DMS153 (cell line): Measurements from ENCODE around the gene ALPK3.

Source experiments
- DNase-seq: peaks from one replicate; lab custom pipeline; 2025; lab: John Stamatoyannopoulos, UW

The ALPK3 gene

GRCh38 chr15:84816694-84817465 lies at the start of gene ALPK3:
Gene ALPK3, plus strand, starts transcription at chr15:84817356. Its CDS starts 97 bp downstream, at chr15:84817453.
- no peak for DNase-seq

- no peak for DNase-seq
Observed at GRCh38 chr15:84772031-84772430, 45.1 kb upstream of the ALPK3 start.

- DNase-seq = no peak
Observed at GRCh38 chr15:84772467-84772866, 44.7 kb upstream of the ALPK3 start.

- no peak for DNase-seq
Observed at GRCh38 chr15:84773716-84774115, 43.4 kb upstream of the ALPK3 start.

- DNase-seq = no peak
Observed at GRCh38 chr15:84775867-84776449, 41.2 kb upstream of the ALPK3 start.

- no peak for DNase-seq
Observed at GRCh38 chr15:84778194-84778593, 39.0 kb upstream of the ALPK3 start.

GRCh38 chr15:84780492-84780891 lies 36.7 kb upstream of the ALPK3 start:
- DNase-seq = no peak

- no peak for DNase-seq
Observed at GRCh38 chr15:84781495-84781894, 35.7 kb upstream of the ALPK3 start.

- no peak for DNase-seq
Observed at GRCh38 chr15:84782346-84782745, 34.8 kb upstream of the ALPK3 start.

GRCh38 chr15:84783493-84784251 lies 33.5 kb upstream of the ALPK3 start:
- DNase-seq = no peak

- no peak for DNase-seq
Observed at GRCh38 chr15:84784262-84784661, 32.9 kb upstream of the ALPK3 start.

- DNase-seq = no peak
Observed at GRCh38 chr15:84785053-84785452, 32.1 kb upstream of the ALPK3 start.

GRCh38 chr15:84788500-84788899 lies 28.7 kb upstream of the ALPK3 start:
- no peak for DNase-seq

- no peak for DNase-seq
Observed at GRCh38 chr15:84789762-84790161, 27.4 kb upstream of the ALPK3 start.

GRCh38 chr15:84790676-84791075 lies 26.5 kb upstream of the ALPK3 start:
- no peak for DNase-seq

GRCh38 chr15:84791763-84792162 lies 25.4 kb upstream of the ALPK3 start:
- DNase-seq = no peak

GRCh38 chr15:84793431-84794161 lies 23.6 kb upstream of the ALPK3 start:
- DNase-seq = no peak

- DNase-seq = no peak
Observed at GRCh38 chr15:84794162-84794547, 23.0 kb upstream of the ALPK3 start.

GRCh38 chr15:84795186-84795585 lies 22.0 kb upstream of the ALPK3 start:
- DNase-seq = no peak

GRCh38 chr15:84797212-84797611 lies 19.9 kb upstream of the ALPK3 start:
- no peak for DNase-seq

- DNase-seq = no peak
Observed at GRCh38 chr15:84797801-84798200, 19.4 kb upstream of the ALPK3 start.

GRCh38 chr15:84798436-84798946 lies 18.7 kb upstream of the ALPK3 start:
- DNase-seq = no peak
